SK-N-SH treated with all-trans-retinoic acid at 6 μM for 48 hours (cell line): Measurements from ENCODE around the gene SUPT3H.

Experiments used
- ZFP3 ChIP-seq: fragments of 250-450 bp; sonication (Bioruptor Pico); IDR thresholded peaks from 2 replicates; pipeline ENCODE4 v1.5.0; 2020; ENCODE audit warnings: mild to moderate bottlenecking, moderate library complexity
- TF ChIP-seq, protein P1 (sequence below): fragments of 250-450 bp; sonication (Bioruptor Pico); IDR thresholded peaks from 2 replicates; pipeline ENCODE4 v1.8.0; 2020; ENCODE audit warnings: mild to moderate bottlenecking, moderate library complexity, borderline replicate concordance

SUPT3H gene

GRCh38 chr6:44779130-44779826 is 598.5 kb downstream of the SUPT3H start (continued):
- TF ChIP-seq, protein P1, sequence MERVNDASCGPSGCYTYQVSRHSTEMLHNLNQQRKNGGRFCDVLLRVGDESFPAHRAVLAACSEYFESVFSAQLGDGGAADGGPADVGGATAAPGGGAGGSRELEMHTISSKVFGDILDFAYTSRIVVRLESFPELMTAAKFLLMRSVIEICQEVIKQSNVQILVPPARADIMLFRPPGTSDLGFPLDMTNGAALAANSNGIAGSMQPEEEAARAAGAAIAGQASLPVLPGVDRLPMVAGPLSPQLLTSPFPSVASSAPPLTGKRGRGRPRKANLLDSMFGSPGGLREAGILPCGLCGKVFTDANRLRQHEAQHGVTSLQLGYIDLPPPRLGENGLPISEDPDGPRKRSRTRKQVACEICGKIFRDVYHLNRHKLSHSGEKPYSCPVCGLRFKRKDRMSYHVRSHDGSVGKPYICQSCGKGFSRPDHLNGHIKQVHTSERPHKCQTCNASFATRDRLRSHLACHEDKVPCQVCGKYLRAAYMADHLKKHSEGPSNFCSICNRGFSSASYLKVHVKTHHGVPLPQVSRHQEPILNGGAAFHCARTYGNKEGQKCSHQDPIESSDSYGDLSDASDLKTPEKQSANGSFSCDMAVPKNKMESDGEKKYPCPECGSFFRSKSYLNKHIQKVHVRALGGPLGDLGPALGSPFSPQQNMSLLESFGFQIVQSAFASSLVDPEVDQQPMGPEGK = no peak
- no peak for TF ChIP-seq ZFP3
